ENCODE data around the gene CFAP107.
"Not testable (repeated sequence)": the region's sequence is repeated elsewhere in the genome, so short reads cannot be mapped to it uniquely, and the experiment has no call there.

Gene CFAP107

GRCh38 chr1:12781488-12781887 lies 35.5 kb downstream of the CFAP107 start:
- not testable (repeated sequence) for DNase-seq

- not testable (repeated sequence) for DNase-seq
Observed at GRCh38 chr1:12783783-12784182, 37.8 kb downstream of the CFAP107 start.

- not testable (repeated sequence) for DNase-seq
Observed at GRCh38 chr1:12784729-12785128, 38.7 kb downstream of the CFAP107 start.

GRCh38 chr1:12791097-12791496 lies 45.1 kb downstream of the CFAP107 start, which contains the start of gene PRAMEF1:
Gene PRAMEF1, plus strand, starts transcription at chr1:12791397. Its CDS starts 1,831 bp downstream, at chr1:12793228.
- DNase-seq, result not testable (repeated sequence)

- no peak for DNase-seq
Observed at GRCh38 chr1:12798911-12799310, 52.9 kb downstream of the CFAP107 start.

GRCh38 chr1:12799730-12800129 lies 53.7 kb downstream of the CFAP107 start:
- DNase-seq, result no peak

- no peak for DNase-seq
Observed at GRCh38 chr1:12809933-12810332, 63.9 kb downstream of the CFAP107 start.

GRCh38 chr1:12810691-12811408 lies 64.8 kb downstream of the CFAP107 start:
- no peak for DNase-seq

- DNase-seq, result no peak
Observed at GRCh38 chr1:12811409-12811784, 65.4 kb downstream of the CFAP107 start.

Measured in cerebellar nuclear complex (tissue), 1 donor.